ENCODE measurements around the gene SCAPER.

DNA sequence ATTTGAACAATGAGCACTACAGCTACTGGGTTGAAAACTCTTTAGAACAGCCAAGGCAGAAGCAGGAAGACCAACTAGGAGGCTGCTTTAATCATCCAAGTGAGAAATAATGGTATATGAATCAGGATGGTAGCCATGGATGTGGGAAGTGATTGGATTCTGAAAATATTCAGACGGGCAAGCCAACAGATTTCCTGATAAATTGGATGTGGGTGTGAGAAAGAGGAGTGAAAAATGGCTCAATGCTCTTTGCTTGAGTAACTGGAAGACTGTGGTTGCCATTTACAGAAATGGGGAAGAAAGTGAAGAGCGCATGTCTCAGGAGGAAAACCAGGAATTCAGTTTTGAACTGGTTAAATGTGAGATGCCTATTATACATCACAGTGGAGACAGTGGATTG is 518.2 kb downstream of the SCAPER start:
- TF ChIP-seq, protein P1, sequence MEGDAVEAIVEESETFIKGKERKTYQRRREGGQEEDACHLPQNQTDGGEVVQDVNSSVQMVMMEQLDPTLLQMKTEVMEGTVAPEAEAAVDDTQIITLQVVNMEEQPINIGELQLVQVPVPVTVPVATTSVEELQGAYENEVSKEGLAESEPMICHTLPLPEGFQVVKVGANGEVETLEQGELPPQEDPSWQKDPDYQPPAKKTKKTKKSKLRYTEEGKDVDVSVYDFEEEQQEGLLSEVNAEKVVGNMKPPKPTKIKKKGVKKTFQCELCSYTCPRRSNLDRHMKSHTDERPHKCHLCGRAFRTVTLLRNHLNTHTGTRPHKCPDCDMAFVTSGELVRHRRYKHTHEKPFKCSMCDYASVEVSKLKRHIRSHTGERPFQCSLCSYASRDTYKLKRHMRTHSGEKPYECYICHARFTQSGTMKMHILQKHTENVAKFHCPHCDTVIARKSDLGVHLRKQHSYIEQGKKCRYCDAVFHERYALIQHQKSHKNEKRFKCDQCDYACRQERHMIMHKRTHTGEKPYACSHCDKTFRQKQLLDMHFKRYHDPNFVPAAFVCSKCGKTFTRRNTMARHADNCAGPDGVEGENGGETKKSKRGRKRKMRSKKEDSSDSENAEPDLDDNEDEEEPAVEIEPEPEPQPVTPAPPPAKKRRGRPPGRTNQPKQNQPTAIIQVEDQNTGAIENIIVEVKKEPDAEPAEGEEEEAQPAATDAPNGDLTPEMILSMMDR (IDR thresholded peaks at IDR 0.05 in 4 of 5, conservative IDR thresholded peaks at IDR 0.05 in 1 of 5), result no peak
- no peak for TF ChIP-seq POLR2A (IDR thresholded peaks at IDR 0.05)
